Measurements from ENCODE around the gene THAP4. TPM values are rescaled to one million over a fixed set of nuclear protein-coding genes. Genes with fewer than 3 reads are reported as not detected.

Gene THAP4
- total and polyA plus RNA-seq, 2 of the 13 experiments (the other 11 are each of a cell fraction or from before 2014, with no cell fraction given), result 59.7 to 75.7 TPM

- TF ChIP-seq, protein P1, sequence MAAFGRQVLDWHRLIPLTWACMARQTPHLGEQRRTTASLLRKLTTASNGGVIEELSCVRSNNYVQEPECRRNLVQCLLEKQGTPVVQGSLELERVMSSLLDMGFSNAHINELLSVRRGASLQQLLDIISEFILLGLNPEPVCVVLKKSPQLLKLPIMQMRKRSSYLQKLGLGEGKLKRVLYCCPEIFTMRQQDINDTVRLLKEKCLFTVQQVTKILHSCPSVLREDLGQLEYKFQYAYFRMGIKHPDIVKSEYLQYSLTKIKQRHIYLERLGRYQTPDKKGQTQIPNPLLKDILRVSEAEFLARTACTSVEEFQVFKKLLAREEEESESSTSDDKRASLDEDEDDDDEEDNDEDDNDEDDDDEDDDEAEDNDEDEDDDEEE (CRISPR knock-in tag; IDR thresholded peaks at IDR 0.05), result peak; percentile 66; the same call in 1 of the 2 replicates
- TF ChIP-seq MZF1 (CRISPR knock-in tag; IDR thresholded peaks at IDR 0.05; ENCODE audit: borderline replicate concordance) (no peak), KLF16 (CRISPR knock-in tag; IDR thresholded peaks at IDR 0.05) (peak in 1 of 2 experiments; percentile 53; a peak in 1 of 4 replicates), SIN3B (IDR thresholded peaks at IDR 0.05; ENCODE audit: low read length) (no peak), ZNF747 (CRISPR knock-in tag; IDR thresholded peaks at IDR 0.05; ENCODE audit: borderline replicate concordance) (no peak), RFXANK (CRISPR knock-in tag; IDR thresholded peaks at IDR 0.05) (no peak), CSRNP2 (CRISPR knock-in tag; conservative IDR thresholded peaks at IDR 0.05; ENCODE audit: low read depth) (no peak), KAT8 (CRISPR knock-in tag; IDR thresholded peaks at IDR 0.05) (peak; percentile 72; the same call in 1 of the 2 replicates), ZC3H4 (CRISPR knock-in tag; IDR thresholded peaks at IDR 0.05; ENCODE audit: borderline replicate concordance) (no peak), FIP1L1 (IDR thresholded peaks at IDR 0.05; ENCODE audit: borderline replicate concordance, insufficient read depth, low read depth, low read length) (no peak), HBP1 (CRISPR knock-in tag; IDR thresholded peaks at IDR 0.05; ENCODE audit: low read depth) (no peak), MLX (CRISPR knock-in tag; IDR thresholded peaks at IDR 0.05) (peak; percentile 98), NCOR1 (IDR thresholded peaks at IDR 0.05; ENCODE audit: borderline replicate concordance, low read length) (peak; percentile 17; the same call in 1 of the 2 replicates), ZNF644 (CRISPR knock-in tag; IDR thresholded peaks at IDR 0.05; ENCODE audit: low read depth) (peak; percentile 35; the same call in 1 of the 2 replicates), RFXAP (CRISPR knock-in tag; IDR thresholded peaks at IDR 0.05; ENCODE audit: borderline replicate concordance) (0 out of 2 replicates have a peak, but pooled peaks have one; percentile 50), SKI (IDR thresholded peaks at IDR 0.05; ENCODE audit: partially characterized antibody) (peak; percentile 61), ZNF790 (CRISPR knock-in tag; IDR thresholded peaks at IDR 0.05; ENCODE audit: borderline replicate concordance) (0 out of 2 replicates have a peak, but pooled peaks have one; percentile 31), NFYC (CRISPR knock-in tag; IDR thresholded peaks at IDR 0.05) (no peak), KDM6A (CRISPR knock-in tag; IDR thresholded peaks at IDR 0.05; ENCODE audit: low read depth) (0 out of 2 replicates have a peak, but pooled peaks have one; percentile 37), ZNF839 (CRISPR knock-in tag; IDR thresholded peaks at IDR 0.05; ENCODE audit: borderline replicate concordance) (no peak; the same call in 1 of the 2 replicates)
- TF ChIP-seq, protein P2, sequence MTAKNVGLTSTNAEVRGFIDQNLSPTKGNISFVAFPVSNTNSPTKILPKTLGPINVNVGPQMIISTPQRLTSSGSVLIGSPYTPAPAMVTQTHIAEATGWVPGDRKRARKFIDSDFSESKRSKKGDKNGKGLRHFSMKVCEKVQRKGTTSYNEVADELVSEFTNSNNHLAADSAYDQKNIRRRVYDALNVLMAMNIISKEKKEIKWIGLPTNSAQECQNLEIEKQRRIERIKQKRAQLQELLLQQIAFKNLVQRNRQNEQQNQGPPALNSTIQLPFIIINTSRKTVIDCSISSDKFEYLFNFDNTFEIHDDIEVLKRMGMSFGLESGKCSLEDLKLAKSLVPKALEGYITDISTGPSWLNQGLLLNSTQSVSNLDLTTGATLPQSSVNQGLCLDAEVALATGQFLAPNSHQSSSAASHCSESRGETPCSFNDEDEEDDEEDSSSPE (CRISPR knock-in tag; IDR thresholded peaks at IDR 0.05), result peak; percentile 54; the same call in 1 of the 2 replicates
- TF ChIP-seq, protein P3, sequence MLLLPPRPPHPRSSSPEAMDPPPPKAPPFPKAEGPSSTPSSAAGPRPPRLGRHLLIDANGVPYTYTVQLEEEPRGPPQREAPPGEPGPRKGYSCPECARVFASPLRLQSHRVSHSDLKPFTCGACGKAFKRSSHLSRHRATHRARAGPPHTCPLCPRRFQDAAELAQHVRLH (CRISPR knock-in tag; IDR thresholded peaks at IDR 0.05; ENCODE audit: borderline replicate concordance, low read depth), result peak; percentile 77; the same call in 1 of the 2 replicates
- TF ChIP-seq, protein P4, sequence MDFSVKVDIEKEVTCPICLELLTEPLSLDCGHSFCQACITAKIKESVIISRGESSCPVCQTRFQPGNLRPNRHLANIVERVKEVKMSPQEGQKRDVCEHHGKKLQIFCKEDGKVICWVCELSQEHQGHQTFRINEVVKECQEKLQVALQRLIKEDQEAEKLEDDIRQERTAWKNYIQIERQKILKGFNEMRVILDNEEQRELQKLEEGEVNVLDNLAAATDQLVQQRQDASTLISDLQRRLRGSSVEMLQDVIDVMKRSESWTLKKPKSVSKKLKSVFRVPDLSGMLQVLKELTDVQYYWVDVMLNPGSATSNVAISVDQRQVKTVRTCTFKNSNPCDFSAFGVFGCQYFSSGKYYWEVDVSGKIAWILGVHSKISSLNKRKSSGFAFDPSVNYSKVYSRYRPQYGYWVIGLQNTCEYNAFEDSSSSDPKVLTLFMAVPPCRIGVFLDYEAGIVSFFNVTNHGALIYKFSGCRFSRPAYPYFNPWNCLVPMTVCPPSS (IDR thresholded peaks at IDR 0.05), result no peak
Observed at GRCh38 chr2:241653210-241653750, 16.3 kb upstream of the THAP4 start (continued).
